ENCODE data around the gene ETS1.

The ETS1 gene

DNA sequence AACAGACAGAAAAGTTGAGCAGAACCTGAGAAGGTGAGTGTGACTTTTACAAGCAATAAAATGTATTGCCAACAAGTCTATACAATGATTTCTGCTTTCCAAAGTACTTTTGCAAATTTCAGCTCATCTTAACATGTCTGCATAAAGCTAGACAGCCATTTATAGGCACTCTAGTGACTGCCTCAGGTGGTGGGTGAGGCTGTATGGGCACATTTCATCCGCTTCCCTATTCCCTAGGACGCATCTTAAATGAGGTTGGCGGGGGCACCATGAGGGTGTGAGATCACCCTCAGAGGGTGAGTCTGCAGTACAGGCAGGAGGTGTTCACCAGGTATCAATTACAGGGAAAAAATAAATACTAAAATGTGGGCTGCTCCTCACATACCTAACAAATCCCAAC lies 110.1 kb downstream of the ETS1 start:
- DNase-seq: no peak

DNA sequence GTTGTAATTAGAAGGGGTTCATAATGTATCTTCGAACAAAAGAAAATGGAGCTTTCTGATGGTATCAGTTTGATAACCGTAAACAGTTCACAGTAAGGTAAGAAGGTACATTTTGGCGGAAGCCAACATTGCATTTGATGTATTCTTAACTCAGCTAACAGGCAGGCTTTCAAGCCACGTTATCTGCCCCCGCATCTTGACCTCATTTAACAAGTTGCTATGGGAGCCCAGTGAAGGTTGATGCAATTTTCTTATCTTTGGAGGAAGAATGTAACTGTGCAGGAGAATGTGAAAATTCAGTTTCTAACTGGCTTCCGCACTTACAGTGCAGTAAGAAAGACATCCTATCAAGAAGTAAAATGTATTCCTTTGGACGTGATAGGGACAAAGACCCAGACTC lies 110.6 kb downstream of the ETS1 start:
- DNase-seq: peak; percentile 52

GRCh38 chr11:128476049-128476448 lies 111.3 kb downstream of the ETS1 start:
- peak; percentile 14 for DNase-seq

DNA sequence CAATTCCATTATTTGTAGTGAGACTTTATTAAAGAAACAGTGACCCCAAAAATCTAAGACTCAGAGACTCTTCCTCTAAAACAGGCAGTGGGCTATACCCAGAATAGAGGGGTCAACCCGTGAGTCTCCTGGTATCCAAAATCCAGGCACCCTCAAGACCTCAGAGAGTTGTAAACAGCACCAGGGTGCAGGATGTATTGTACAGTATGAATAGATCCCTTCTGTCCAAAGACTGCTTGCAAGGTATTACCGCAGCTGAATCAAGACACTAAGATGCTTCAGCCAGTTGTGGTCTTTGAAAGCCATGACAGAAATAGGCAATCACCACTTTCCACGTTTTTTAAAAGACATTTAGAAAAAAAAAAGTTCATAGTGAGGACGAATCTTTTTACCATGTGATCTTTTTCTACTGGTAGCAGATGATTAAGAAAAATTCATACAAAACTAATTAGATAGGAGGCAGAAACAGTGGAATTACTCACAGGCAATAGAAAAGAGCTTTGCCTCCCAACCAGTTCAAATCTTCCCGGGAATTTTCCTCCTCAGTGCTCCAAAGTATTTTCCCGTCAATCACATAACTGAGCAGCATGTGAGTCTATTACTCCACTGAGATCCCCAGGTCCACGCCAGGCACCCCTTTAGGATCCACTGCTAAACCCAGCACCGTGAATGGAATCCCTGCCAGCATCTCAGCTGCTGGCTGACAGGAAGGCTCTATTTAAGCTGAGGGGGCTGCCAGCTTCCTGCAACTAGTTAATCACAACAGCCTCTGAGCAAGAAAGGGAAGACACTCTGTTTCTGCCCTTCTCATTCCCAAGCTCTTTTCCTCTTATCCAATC lies 113.1 kb downstream of the ETS1 start:
- no peak for DNase-seq

DNA sequence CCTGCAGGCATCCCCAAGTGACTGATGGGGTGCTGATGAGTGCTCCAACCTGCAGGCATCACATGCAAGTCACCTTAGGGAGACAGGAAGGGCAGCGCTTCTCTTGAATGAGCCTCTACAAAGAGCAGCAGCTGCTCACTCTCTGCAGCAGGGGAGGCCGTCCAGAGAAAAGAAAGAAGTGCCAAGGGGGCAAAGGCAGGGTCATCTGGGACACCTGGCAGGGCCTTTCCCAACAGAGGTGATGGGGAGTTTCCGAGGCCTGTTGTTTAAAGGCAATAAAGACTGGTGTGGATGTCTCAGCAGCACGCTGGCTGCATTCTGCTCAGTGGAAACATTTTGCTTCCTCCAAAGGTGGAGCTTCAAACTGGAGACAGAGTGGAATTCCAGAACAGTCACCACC lies 113.7 kb downstream of the ETS1 start:
- DNase-seq: no peak

DNA sequence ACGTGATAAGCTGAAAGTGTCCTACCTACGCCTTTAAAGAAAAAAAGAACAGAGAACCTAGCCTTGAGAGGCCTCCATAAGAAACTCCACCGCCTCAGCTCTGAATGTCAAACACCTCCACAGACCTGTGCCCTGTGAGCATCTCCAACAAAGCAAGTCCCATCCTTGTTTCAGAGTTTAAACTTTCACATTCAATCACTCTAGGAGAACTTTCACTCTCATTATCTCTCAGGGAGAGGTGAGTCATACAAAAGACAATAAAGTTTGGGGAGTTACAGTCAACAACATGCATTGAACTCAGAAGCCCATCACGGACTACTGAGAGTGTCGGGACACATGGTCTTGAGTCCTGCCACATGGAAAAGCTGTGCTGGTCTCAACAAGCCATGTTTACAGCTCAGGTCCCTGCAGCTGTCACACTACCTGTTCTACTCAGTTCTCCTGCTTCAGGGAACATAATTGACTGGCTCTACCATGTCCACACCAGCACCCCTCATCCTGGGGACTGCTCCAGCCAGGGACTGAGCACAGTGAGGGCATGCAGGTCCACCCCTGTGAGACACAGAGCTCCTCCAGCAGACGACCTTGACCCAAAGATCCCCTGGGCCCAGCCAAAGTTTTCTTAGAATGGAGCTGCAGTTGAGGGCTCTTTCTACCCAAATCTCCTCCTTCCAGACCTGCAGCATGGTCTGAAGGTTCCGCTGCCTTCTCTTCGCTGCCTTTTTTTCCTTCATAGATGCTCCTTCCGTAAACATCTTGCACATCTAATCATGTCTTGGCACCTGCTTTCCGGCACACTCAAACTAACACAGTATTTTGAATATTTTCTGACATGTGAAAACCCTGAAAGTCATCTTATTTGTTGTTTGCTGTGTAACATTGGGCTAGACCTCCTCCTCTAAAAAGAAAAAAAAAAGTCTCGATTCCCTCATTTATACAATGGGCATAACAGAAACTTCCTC lies 114.9 kb downstream of the ETS1 start:
- DNase-seq: no peak

DNA sequence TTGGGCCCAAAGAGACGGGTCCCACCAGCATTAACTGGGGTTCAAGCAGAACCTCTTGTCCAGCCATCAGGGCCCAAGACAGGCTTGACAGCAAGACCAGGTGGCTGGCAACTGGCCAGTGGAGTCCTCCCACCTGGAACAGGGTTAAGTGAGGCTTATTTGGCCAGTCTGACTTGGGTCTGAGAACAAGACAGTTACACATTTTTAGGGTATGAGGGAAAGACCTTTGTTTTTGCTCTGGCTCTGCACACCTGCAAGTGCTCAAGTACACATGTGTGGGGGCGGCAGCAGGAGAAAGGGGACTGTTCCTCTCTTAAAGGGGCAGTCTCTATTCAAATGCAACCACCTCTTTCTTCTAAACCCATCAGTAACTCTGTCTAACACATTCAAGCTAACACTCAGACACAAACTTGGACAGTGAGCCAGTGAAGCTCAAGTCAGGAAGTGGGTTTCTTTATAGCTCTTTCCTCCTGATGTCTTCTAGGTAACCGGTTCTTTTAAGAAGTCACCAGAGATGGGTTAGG lies 116.2 kb downstream of the ETS1 start:
- DNase-seq: no peak

DNA sequence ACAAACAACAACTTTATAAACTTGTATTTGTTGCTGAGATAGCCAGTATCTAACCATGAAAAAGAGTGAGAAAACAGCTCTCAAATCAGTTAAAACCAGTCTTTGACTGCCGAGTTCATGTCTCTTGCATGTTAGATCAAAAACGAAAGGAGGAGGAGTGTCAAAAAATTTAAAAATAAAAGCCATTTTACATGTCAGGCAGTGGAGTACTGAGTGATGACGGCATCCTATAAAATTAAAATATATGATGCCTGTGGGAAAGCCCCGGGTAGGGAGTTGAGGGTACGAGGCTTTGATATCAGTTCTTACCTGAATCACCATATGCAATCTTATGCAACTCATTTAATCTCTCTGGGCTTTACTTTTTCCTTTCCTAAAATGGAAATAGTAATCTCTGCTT lies 117.3 kb downstream of the ETS1 start:
- no peak for DNase-seq

DNA sequence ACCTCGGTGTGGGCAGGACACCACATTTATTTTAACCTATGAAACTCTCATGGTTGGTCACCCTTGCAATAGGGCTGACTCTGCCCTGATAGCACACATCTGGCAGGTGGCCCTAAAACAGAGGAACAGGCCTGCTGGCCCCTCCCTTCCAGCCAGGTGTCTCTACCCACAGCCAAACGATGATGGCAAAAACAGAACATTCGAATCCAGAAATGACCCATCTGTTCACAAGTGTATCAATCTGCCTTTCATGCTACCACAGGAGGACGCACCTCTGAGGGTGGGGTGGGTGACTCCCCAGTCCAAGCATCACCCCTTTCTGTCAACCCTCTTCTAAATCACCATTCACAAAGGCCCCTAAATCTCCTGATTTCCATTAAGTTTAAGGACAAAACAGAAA lies 118.1 kb downstream of the ETS1 start:
- DNase-seq: no peak

DNA sequence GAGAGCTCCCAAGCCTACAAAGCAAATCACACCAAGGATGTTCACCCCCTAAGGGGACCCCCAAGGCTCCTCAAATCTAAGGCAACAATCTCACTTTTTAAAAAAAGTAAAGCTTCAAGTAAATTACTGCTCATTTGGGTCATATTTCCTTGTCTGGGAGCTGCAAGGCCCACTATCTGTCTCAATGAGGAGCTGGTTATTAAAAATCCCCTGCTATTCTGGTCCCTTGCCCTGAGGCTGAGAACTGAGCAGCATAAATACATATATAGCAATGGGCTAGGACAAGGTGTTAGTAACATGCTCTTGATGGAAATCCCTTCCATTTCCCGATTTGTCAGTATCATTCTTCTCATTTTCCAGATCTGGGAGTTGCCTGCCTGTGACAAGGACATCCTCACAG lies 119.2 kb downstream of the ETS1 start:
- no peak for DNase-seq

DNA sequence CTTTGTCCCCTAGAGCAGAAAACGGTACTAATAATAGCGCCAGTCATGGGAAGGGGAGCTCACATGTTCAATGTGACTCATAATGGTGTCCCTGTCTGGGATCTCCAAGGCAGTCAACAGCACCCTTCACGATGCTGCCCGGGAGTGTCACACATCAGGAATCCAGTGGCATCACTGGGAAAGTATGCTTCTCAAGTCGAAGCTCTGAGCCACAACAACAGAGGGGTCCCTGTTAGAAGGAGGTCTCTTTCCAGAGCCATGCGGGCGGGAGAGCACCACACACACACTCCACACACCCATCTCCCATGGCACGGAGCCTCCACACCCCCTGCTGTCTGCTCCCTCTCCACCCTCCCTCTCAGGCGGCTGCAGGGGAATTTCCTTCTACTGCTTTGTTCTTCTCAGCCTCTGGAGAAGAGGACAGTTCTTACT lies 119.7 kb downstream of the ETS1 start:
- DNase-seq: no peak

GRCh38 chr11:128467041-128467440 lies 120.3 kb downstream of the ETS1 start:
- no peak for DNase-seq

- no peak for DNase-seq
Observed at GRCh38 chr11:128465946-128466705, 121.2 kb downstream of the ETS1 start.

GRCh38 chr11:128465531-128465930 lies 121.8 kb downstream of the ETS1 start:
- DNase-seq: no peak

GRCh38 chr11:128464878-128465450 lies 122.4 kb downstream of the ETS1 start:
- DNase-seq: no peak

GRCh38 chr11:128463979-128464378 lies 123.4 kb downstream of the ETS1 start:
- no peak for DNase-seq

- no peak for DNase-seq
Observed at GRCh38 chr11:128463371-128463829, 124.0 kb downstream of the ETS1 start.

DNA sequence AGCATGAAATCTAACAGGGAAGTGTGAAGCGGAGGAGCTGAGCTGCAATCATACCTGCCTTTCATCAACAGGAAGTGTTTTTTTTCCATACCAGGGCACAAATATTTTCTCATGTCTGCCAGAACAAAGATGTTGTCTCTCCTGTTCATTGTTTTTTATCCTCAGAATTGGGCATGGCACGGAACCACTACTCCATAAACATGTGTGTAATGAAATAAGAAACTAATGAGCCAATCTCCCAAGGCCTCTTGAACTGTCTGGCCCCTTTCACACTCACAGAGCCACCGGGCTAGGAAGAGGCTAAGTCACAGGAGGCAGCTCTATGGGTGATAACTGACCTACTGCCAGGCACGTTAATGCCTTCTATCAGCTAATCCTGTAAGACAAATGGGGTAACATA lies 124.4 kb downstream of the ETS1 start:
- no peak for DNase-seq

DNA sequence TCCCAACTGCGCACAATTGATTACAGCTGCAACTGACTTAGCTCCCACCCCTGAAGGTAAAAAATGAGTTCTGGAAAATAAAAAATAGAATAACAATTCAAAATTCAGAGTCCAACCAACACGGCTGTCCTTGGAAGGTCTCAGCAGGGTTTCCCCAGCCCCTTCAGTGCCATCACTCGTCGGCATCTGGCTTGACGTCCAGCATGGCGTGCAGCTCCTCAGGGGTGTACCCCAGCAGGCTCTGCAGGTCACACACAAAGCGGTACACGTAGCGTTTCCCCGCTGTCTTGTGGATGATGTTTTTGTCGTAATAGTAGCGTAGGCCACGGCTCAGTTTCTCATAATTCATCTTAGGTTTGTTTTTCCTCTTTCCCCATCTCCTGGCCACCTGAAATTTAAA lies 125.2 kb downstream of the ETS1 start:
- no peak for DNase-seq

- no peak for DNase-seq
Observed at GRCh38 chr11:128458321-128458720, 129.0 kb downstream of the ETS1 start.

DNA sequence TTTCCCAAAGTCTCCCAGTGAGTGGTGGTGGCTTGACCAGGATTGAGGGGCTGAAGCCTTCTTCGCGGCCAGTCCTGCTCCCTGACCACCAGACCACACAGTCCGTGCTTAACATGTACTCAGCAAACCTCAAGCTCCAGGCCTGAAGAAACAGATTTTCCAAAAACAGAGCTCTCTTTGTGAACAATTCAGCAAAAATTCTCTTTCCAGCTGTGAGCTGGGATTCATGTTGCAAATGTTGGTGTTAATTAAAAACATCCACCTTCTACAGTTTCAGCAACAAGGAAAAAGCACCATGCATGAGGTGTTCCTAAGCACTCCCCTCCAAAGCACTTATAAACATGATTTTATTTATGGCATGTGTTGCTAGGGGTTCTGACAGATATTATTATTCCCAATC lies 129.5 kb downstream of the ETS1 start:
- no peak for DNase-seq

GRCh38 chr11:128456566-128457268 lies 130.6 kb downstream of the ETS1 start:
- DNase-seq: no peak
